CD4-positive, alpha-beta T cell treated with Interleukin-6 at 100 ng/mL for 8 hours (primary cell): ENCODE measurements around the gene DSCAM.
"Not testable (repeated sequence)": the region's sequence is repeated elsewhere in the genome, so short reads cannot be mapped to it uniquely, and the experiment has no call there.

Experiments used
- DNase-seq: peaks from one replicate; pipeline ENCODE4 v3.0.0-alpha.2; 2020; ENCODE audit warnings: mixed read lengths, low spot score

DSCAM gene

DNA sequence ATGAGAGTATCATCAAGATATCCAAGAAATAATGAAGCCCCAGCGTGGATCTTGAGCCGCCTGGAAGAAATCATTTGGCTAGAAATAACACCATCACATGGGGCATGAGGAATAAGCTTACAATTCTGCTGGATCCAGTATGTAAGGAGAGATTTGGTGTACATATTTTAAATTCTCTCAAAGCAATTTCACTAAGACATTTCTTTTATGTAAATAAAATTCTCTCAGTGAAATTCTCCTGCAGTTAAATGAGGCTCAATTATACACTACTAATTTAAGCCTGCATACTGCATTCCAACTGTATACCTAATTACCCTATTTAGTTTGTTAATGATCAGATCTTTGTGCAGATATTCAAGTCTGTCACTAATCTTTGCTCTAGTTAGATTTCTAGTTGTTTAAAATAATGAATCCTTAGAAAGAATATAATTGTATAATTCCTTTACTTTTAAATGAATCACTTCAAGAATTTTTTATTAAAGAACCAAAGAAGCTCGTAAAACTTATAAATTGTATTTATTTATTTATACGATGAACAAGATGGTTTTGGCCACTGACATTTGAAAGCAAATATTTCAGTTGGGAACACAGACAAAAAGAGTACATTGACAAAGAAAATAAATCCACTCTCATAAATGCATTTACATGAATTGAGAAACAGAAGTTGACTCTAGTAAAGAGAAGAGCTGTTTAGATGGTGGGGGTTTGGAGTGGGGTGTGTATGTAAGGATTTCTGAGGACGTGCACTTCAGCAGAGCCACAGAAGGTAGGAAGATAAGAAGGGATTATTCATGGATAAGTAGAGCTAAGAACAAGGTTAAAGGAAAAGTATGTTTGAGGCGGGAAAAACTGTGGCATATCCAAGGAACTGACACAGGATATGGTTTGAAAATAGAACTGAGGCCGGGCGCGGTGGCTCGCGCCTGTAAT lies 466.8 kb downstream of the DSCAM start:
- no peak for DNase-seq

DNA sequence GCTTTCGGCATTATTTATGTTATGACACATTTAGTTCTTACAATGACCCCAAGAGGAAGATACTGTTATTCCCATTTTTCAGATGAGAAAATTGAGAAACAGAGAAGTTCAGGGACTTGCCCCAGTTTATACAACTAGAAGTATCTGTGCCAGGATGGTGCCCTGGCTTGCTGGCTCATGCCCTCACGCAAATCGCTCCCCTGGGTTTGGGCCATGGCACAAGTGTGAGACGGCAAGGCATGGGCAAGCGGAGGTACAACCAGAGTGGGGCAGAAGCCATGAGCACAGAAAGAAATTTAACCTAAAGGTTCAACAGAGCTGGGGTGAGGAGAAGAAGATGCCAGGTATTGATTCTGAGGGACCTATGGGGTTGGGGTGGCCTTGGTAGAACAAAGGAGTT lies 469.8 kb downstream of the DSCAM start:
- DNase-seq, result no peak

DNA sequence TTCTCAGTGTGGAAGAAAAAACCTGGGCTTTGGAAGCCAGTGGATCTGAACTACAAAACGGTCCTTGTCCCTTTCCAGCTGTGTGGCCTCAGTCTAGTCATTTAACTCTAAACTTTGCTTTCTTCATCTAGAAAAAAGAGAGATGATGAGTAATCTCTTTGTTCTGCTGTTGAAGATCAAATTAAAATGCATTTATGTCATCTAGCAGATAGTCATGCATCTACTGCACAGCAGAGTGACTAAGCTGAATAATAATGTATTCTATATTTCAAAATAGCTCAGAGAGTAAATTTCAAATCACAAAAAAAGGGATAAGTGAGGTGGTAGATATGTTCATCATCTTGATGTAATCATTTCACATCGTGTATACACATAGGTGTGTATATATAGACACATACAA lies 473.2 kb downstream of the DSCAM start:
- DNase-seq, result no peak

DNA sequence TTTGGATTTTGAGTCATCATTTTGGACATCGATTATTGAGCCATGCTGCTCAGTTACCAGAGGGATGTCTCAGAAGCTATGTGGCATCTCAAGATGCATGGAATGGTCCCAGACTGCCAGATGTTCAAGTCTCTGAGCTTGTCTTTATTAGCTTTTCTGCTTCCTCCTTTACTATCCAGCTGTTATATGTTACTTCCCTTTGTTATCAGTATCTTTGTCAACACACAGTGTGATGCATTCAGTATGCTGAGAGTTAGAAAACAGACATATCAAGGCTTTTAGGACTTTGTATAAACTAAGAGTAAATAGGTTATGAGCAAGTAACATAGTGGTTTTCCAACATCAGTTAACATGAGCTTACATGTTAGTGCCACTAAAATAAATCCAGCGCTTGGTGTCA lies 474.5 kb downstream of the DSCAM start:
- no peak for DNase-seq

DNA sequence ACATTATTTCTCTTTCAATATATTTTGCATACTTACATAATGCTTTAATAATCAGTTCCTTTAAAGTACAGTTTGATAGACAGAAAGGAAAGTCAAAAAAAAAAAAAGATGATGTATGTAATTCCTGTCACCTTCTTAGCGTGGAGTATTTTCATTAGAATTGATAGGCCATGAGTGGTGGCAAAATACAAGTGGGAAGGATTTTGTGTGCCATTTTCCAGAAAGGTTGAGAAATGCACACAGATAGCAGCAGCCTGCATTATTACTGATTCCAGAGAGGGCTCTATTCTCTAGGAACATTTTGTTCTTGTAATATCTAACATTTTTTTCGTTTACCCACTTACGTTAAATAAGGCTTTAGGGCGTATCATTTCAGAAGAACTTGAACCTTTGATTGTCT lies 475.6 kb downstream of the DSCAM start:
- DNase-seq, result no peak

DNA sequence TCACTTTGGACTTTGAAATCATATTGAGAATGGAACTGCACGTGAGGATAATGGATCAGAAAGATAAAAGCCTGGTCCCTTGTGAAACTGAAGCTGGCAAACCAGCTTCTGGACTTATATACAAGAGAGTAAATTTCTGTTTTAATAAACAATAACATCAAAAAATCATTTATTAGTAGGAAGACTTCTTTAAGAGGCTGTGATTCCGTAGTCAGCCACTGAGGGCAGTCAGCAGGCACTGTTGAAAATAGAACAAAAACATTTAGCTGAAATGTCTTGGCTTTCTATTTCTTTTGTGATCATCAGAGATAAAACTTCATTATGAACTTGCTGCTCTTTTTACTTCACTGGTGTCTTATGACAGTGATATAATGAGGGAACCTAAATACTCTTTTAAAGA lies 490.3 kb downstream of the DSCAM start:
- DNase-seq, result no peak

DNA sequence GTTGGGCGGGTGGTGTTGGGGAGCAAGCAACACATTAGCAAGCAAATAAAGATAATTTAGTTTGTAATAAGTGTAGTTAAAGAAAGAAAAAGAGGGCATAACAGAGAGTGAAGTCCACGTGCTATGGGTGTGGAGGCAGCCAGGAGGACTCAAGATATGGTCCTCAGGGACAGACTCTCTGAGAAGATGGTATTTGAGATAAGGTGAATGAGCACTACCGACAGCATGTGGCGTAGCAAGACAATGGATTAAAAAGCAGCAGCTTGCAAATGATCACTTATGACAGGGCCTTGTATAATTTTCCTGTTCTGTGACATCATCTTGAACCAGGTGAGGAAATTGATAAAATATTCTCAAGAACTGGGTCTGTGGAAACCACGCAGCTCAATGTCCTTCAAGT lies 491.9 kb downstream of the DSCAM start:
- DNase-seq, result no peak

DNA sequence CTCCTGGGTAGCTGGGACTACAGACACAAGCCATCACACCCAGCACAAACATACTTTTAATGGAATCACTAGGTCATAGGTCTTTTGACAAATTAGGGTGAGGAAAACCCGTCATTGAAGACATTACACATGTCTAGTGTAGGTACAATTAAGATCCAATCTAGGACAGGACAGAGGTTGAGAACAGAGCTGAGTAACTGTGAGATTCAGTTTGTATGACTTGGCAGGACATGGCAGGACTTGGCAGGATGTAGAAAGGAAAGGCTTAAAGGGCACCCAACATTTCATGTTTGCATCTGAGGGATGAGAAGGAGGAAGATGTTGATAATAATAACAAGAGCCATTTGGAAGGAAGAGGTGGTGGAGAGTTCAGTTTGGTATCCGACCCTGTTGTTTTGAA lies 496.0 kb downstream of the DSCAM start:
- no peak for DNase-seq

DNA sequence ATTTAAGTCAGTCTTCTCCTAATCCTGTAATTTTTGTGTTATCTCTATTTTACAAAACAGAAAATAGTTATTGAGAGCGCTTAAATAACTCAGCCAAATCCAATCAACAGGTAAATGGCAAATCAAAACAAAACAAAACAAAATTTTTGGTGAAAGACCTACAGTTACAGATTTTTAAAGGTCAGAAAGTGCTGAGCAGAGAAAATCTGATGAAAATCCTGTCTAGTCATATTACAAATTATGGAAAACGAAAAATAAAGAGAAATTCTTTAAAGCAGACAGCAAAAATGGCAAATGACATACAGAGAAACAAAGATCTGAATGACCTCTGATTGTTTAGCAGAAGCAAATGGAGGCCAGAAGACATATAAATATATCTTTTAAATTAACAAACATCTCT lies 497.4 kb downstream of the DSCAM start:
- no peak for DNase-seq

DNA sequence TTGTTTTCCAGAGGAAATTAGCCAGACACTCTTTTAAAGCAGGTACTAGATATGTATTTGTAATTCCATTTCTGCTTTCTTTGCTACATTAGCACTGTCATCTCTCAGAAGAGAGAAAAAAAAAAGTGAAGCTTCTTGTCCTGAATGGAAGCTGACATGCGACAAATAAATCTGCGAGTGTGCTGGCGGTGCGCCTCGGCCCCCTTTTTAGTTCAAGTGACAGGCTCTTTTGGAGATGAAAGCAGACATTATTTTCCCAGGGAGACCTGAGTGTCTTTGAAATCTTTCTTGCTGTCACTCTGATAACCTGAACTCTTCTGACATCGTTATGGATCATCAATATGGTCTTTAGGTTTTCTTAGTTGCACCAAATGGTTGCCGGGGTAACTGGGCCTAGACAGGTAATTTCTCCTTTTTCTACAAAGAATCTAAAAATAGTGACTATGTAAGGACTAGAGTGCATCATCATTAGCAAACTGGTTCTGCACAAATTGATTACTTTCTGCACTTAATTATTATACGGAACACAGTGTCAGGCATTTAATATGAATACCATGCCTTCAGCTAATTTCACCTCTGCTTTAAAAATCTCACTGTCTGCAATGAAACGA lies 501.1 kb downstream of the DSCAM start:
- DNase-seq, result no peak

DNA sequence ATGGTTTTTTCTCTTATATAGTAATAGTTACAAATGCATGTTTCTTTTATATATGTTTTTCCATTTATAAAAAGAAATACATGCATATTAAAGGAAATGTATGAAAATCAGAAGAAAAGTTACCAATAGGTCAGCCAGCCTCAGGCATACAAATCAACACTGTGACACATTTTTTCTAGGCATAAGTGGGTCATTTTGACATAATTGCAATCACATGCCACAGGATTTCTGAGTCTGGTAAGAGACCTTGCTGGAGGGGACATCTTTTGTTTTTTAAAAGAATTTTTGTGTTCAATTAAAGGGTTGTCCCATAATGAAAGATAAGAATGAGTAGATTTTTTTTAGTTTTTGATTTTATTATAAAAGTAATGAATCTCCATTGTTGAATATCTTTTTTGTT lies 506.6 kb downstream of the DSCAM start:
- DNase-seq, result no peak

DNA sequence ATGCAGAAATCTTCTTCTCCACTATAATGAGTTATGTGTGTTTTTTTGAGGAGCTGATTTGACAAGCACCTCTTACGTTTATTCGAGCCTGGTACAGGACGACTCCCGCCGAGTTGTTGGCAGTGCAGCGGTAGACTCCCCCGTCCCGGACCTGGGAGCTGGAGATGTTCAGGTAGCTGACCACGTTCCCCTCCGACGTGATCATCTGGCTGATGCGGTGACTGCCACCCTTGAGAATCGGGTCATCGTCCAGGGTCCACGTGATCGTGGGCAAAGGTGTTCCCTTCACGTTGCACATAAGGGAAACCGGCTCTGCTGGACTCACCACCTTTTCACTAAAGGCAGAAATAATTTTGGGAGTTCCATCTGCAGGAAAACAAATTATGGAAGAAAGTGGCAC lies 507.9 kb downstream of the DSCAM start:
- no peak for DNase-seq

DNA sequence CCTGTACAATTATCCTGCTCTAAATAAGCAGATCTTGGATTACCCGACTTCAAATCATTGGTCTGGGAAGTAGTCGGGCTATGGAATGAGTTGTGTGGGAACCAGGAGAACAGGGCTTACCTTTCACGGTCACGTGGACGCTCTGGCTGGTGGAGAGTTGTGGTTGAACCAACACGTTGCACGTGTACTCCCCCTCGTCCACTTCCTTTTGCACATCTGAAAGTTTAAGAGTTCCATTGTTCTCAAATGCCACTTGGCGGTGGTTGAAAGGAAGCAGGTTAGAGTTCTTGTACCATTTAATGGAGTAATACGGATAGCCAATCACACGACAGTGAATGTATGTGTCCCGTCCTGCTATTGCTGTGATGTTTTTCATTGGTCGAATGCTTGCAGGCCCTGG lies 509.0 kb downstream of the DSCAM start:
- no peak for DNase-seq

DNA sequence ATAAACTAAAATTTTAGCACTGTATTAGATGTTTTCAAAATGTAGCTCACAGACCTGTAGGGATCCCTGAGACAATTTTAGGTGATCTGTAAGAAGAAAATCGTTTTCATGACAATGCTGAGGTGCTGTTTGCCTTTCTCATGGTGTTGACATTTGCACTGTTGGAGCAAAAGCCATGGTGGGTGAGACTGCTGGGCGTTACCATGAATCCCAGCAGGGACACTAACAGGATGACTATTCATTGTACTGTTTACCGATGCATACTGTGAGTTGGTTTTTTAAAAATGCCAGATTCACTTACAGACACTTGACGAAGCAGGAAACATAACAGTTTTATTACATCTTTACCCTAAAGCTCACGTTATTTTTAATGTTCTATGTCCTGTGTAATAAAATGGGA lies 511.3 kb downstream of the DSCAM start:
- DNase-seq, result no peak

DNA sequence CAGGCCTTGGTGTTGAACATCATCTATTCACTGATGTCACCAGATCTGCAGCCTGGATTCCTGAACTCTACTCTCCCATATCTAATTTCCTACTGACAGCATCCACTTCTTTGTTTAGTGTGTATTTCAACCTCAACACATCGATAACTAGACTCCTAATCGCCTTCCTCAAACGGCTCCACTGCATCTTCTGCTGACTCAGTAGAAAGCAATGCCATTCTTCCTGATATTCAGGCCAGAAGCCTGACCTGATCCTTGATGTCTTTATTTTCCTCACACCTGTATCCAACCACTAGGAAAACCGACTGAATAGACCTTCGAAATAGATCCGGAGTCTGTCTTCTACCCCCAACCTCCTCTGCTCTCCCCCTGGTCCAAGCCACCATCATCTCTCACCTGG lies 512.8 kb downstream of the DSCAM start:
- DNase-seq, result no peak

DNA sequence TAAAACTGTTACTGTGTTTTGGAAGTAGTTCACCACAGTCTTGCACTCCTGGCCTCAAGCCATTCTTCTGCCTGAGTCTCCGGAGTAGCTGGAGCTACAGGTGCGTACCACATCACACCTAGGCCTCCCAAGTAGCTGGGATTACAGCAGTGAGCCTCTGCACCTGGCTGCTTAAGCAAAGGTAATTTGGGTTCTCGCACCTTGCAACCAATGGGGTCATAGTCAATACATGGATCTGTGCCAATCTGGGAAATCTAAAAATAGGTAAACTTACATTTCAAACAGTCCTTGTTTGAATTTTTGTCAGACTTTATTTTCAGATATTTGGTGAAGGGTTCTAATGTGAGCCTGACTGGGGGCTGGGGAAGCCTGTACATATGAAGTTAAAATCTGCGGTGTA lies 513.2 kb downstream of the DSCAM start:
- no peak for DNase-seq

DNA sequence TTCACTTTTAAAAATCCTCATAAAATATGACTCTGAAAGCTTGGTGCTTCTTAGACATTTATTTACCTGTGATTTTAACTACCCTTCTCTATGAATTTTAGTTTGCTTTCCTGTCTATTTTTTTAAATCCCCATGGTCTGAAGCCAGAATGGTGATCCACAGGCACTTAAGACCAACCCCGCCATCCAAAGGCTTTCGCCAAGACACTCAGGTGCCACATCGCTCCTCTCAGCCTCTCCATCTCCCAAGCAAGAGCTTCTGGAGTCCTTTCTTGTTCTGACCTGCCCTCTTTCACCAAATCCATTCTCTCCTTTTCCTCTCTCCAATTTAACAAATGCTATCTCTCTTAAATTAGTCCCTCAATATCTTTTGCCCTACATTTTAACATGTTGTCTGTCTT lies 515.2 kb downstream of the DSCAM start:
- DNase-seq, result no peak

DNA sequence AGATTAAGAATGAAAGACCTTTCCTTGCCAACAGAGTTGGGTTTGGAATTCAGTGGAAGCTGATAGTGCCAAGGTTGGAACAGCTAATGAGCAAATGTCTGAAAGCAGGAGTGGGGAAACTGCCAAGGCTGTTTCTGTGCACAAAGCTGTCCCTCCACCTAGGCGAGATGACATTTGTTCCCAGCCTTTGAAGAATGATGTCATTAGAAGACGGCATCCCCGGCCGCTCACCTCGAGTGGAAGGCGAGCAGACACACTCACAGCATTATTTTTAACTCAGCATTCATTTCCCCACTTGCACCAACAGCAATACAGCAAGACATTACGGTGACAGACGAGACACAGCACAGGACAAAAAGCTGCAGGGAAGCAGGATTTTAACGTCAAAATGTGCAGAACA lies 515.8 kb downstream of the DSCAM start:
- DNase-seq, result no peak

DNA sequence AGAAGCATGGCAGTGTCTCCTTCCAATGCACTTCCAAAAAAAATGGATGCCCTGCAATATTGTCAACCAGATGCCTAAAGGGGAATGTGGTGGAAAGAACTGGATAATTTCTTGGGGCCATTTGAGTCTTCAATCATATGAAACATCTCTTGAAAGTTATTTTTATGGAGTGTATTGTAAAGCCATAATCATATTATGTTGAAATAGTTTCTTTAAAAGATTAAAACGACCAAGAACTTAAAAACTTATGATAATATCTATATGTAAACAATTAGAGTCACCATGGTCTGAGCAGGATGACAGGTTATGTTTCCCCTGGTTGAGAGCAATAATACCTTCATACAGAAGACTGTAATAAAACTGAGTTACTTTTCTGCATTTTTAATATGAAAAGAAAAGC lies 522.6 kb downstream of the DSCAM start:
- DNase-seq, result no peak

DNA sequence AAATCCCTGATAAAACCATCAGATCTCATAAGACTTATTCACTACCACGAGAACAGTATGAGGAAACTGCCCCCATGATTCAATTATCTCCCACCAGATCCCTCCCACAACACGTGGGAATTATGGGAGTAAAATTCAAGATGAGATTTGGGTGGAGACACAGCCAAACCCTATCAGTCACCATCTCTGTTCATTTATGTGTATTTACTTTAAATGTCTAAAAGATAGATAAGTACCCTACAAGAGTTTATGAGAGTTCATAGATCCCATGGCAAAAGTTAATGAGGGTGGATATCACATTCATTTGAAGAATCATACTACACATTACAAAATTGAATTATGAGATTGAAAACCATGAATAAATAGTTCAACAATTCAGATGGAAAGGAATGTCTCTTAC lies 526.2 kb downstream of the DSCAM start:
- not testable (repeated sequence) for DNase-seq

DNA sequence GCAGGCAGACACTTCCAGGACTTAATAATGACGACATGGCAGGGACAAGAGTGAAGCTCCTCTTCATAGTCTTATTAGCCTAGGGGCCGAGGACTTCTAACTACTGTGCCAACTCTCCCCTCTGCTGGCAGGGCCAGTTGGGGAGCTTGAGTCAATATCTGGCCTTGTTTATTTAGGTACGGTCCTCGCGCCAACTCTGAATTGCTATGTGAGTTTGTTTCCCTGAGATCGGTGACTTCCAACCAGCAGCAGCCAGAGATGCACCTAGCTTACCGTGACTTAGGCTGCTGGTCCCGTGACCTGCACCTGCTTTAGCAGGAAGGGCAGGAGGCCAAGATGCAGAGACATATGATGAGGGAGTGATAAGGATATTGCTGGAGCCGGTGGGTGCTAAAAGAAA lies 528.6 kb downstream of the DSCAM start:
- DNase-seq, result no peak

DNA sequence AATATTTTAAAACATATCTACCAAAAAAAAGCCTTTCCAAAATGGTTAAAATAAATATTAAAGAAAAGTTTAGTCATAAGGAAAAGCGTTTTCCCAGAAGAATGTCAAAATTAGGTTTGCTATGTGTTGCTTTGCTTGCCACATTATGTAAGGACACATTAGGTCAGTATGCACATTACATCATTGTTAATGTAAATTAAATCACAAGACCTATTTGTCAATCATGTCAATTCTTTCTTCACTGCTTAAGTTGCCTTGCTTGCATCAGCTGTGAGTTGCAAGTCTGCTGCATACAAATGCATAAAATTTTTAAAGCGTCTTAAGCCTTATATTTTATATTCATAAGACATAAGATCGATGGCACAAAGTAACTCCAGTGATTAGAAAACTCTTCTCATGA lies 530.9 kb downstream of the DSCAM start:
- DNase-seq, result no peak

DNA sequence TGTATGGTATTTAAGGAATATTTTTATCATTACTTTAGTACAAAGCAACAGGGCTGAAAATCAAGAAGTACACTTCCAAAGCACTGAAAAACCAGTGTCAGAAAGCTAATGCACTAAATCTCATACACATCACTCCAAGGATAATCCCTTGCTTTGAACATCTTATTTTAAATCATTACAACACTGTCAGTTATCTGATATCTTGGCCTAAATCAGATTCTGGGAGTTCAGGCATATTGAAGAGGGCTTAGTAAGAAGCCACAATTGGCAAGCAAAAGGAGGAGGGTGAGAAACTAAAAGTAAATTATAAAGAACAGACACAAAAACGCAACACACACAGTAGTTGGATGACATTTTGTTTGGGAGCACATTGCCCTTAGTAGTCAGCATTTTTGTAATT lies 531.3 kb downstream of the DSCAM start:
- no peak for DNase-seq

DNA sequence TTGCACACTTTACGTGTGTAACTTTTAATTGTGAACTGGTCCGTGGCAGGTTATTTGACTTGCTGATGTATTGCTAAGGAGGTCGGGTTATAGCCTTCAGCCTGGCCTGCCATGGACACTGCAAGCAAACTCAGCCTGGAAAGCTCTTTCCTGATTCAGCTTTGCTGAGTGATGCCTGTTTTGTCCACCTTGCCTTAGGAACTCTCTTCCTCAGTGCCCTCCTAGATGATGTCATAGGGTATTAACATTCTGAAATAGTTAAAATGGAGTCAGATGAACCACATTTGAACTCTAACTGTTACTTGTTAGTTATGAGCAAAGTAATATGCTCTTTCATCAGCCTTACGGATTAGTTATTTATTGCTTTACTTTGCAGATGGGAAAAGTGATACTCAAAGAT lies 533.7 kb downstream of the DSCAM start:
- DNase-seq, result no peak
